Measurements from ENCODE around the gene USP22. TPM values are rescaled to one million over a fixed set of nuclear protein-coding genes. Genes with fewer than 3 reads are reported as not detected.

USP22 gene
- total RNA-seq, 1 experiment from 2014 or later: 224 TPM

- in situ Hi-C loops (cut with HindIII; ENCODE audit: low pct_unique_long_range_greater_than_20kb, low sequenced_read_pairs) (no loop called here), intact Hi-C loops (cut with micrococcal nuclease; ENCODE audit: unreplicated experiment) (no loop called here)
- TF ChIP-seq REST (IDR thresholded peaks at IDR 0.05; ENCODE audit: insufficient read depth in 1 of 2, low read depth in 2 of 2, low read length in 1 of 2) (no peak), POLR2AphosphoS5 (IDR thresholded peaks at IDR 0.05; ENCODE audit: low read depth, low read length) (no peak), CTCF (IDR thresholded peaks at IDR 0.05) (peak; percentile 93), SIN3A (IDR thresholded peaks at IDR 0.05; ENCODE audit: borderline replicate concordance, insufficient read depth, low read depth, low read length) (no peak)
- Histone ChIP-seq H3K4me1 (ENCODE audit: control insufficient read depth, insufficient read depth, low read length) (no peaks in the 10 kb centered on the region), H3K9me3 (ENCODE audit: control insufficient read depth, insufficient read depth, low read depth, low read length) (no peaks in the 10 kb centered on the region), H3K27me3 (ENCODE audit: control insufficient read depth, insufficient read depth, low read length) (no peaks in the 10 kb centered on the region), H3K36me3 (ENCODE audit: control insufficient read depth, insufficient read depth, low read length) (no peaks in the 10 kb centered on the region), H3K4me3 (ENCODE audit: low read depth in 2 of 2, low read length in 2 of 2) (no peak overlapping the region), H3K27ac (ENCODE audit: low read length) (no peak overlapping the region)
- DNase-seq (ENCODE audit: low read depth, low spot score) (peak; percentile 35), ATAC-seq (no peak)
- CTCF ChIA-PET: interaction anchor here (0.6 to 0.9 kb wide), 5 partner anchors 16 to 216 kb away, joined by 4 to 10 read pairs (median 7); no protein-coding TSS in a partner anchor
- no TSS peak for BruUV-seq (replicated peaks)
- POLR2A ChIA-PET: interaction anchor here (0.5 to 0.6 kb wide), 3 partner anchors 106 to 1139 kb away, joined by 3 to 4 read pairs (median 4); no protein-coding TSS in a partner anchor
Measured at GRCh38 chr17:20992987-20993862, 49.6 kb downstream of the USP22 start.

DNA sequence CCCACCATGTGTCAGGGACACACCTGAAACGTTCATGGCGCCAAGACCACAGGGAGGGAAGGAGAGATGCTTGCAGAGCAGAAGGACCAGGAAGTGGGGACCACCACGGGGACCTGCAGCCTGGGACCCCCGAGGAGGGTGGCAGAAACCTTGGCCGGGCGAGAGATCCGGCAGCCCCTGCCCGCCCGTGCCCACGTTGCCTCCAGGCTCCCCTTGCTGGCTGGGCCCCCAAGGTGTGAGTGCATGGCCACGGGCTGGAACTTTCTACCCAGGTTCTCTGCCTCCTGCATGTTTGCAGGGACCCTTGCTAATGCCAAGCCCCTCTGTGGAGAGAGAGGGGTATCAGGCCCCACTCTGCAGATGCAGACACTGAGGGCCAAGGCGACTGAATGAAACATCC lies 50.4 kb downstream of the USP22 start:
- in situ Hi-C loops (cut with HindIII; ENCODE audit: low pct_unique_long_range_greater_than_20kb, low sequenced_read_pairs) (no loop called here), intact Hi-C loops (cut with micrococcal nuclease; ENCODE audit: unreplicated experiment) (no loop called here)
- no peaks in the 10 kb centered on the region for H3K9me3 ChIP-seq (ENCODE audit: control insufficient read depth, insufficient read depth, low read depth, low read length)
- no TSS peak for BruUV-seq (replicated peaks)
- H3K4me1 ChIP-seq (ENCODE audit: control insufficient read depth, insufficient read depth, low read length): no peaks in the 10 kb centered on the region
- POLR2A ChIA-PET: no interaction called here
- H3K27me3 ChIP-seq (ENCODE audit: control insufficient read depth, insufficient read depth, low read length): no peaks in the 10 kb centered on the region
- CTCF ChIA-PET: interaction anchor here (0.6 to 0.9 kb wide), 2 partner anchors 17 to 39 kb away, joined by 5 to 7 read pairs; no protein-coding TSS in a partner anchor
- DNase-seq (ENCODE audit: low read depth, low spot score) (no peak), ATAC-seq (no peak)
- H3K36me3 ChIP-seq (ENCODE audit: control insufficient read depth, insufficient read depth, low read length): no peaks in the 10 kb centered on the region
- no peak for TF ChIP-seq SIN3A (IDR thresholded peaks at IDR 0.05; ENCODE audit: borderline replicate concordance, insufficient read depth, low read depth, low read length)
- no peak for TF ChIP-seq REST (IDR thresholded peaks at IDR 0.05; ENCODE audit: insufficient read depth in 1 of 2, low read depth in 2 of 2, low read length in 1 of 2)
- no peak for TF ChIP-seq TCF7L2 (IDR thresholded peaks at IDR 0.05; ENCODE audit: low read depth, low read length)
- no peak for TF ChIP-seq POLR2AphosphoS5 (IDR thresholded peaks at IDR 0.05; ENCODE audit: low read depth, low read length)
- TF ChIP-seq CTCF (IDR thresholded peaks at IDR 0.05): no peak
- H3K27ac ChIP-seq (ENCODE audit: low read length): no peak overlapping the region
- no peak overlapping the region for H3K4me3 ChIP-seq (ENCODE audit: low read depth in 2 of 2, low read length in 2 of 2)
